ENCODE data around the gene VAMP5.

The VAMP5 gene

DNA sequence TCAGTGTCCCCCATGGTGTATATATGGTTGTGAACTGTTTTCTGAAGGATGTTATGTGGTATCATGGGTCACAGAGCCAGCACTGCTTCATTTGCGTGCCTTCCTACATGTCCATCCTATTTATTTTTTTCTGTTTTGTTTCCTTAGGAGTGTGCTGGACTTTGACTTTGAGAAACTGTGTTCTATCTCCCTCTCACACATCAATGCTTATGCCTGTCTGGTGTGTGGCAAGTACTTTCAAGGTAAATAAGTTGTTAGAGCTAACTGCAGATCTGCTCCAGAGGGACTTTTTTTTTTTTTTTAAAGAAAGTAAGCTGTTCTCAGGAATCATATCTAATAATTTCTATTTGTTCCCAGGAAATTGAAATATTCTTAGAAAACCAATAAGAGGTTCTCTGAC, 37.1 kb downstream of the VAMP5 start:
- peaks cover 83% of the 10 kb centered on the region for H3K36me3 ChIP-seq

DNA sequence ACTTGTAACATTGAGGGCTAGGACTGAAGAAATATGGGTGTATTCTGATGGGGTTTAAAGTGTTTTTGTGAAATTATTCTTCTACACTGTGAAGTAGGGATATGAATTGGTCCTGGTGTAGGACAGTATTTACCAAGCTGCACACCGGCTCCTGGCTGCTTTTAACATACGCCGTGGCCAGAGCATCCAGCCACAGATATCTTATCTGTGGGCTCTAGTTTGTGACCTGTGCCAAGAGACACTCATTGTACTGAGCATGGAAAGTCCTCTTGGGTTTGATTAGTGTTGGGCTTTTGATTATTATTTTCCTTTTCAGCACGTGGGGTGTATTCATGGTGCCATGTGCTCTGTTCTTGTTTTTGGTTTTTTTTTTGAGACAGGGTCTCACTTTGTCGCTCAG, 39.8 kb downstream of the VAMP5 start:
- H3K36me3 ChIP-seq: peaks cover 89% of the 10 kb centered on the region
- no peak overlapping the region for H3K27ac ChIP-seq
- no peak for DNase-seq
- H3K9me3 ChIP-seq (ENCODE audit: severe bottlenecking): no peaks in the 10 kb centered on the region
- no peaks in the 10 kb centered on the region for H3K27me3 ChIP-seq (ENCODE audit: insufficient read depth, low read depth, severe bottlenecking)
- H3K4me3 ChIP-seq (ENCODE audit: low read depth, low read length): no peak overlapping the region
- TF ChIP-seq, protein P1, sequence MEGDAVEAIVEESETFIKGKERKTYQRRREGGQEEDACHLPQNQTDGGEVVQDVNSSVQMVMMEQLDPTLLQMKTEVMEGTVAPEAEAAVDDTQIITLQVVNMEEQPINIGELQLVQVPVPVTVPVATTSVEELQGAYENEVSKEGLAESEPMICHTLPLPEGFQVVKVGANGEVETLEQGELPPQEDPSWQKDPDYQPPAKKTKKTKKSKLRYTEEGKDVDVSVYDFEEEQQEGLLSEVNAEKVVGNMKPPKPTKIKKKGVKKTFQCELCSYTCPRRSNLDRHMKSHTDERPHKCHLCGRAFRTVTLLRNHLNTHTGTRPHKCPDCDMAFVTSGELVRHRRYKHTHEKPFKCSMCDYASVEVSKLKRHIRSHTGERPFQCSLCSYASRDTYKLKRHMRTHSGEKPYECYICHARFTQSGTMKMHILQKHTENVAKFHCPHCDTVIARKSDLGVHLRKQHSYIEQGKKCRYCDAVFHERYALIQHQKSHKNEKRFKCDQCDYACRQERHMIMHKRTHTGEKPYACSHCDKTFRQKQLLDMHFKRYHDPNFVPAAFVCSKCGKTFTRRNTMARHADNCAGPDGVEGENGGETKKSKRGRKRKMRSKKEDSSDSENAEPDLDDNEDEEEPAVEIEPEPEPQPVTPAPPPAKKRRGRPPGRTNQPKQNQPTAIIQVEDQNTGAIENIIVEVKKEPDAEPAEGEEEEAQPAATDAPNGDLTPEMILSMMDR (IDR thresholded peaks at IDR 0.05; ENCODE audit: low read depth, low read length): no peak

More for the DNA sequence above, 37.1 kb downstream of the VAMP5 start:
- Histone ChIP-seq H3K27ac (no peak overlapping the region), H3K27me3 (ENCODE audit: insufficient read depth, low read depth, severe bottlenecking) (no peaks in the 10 kb centered on the region), H3K9me3 (ENCODE audit: severe bottlenecking) (no peaks in the 10 kb centered on the region), H3K4me3 (ENCODE audit: low read depth, low read length) (no peak overlapping the region)
- no peak for DNase-seq
- TF ChIP-seq, protein P1 (IDR thresholded peaks at IDR 0.05; ENCODE audit: low read depth, low read length): no peak

DNA sequence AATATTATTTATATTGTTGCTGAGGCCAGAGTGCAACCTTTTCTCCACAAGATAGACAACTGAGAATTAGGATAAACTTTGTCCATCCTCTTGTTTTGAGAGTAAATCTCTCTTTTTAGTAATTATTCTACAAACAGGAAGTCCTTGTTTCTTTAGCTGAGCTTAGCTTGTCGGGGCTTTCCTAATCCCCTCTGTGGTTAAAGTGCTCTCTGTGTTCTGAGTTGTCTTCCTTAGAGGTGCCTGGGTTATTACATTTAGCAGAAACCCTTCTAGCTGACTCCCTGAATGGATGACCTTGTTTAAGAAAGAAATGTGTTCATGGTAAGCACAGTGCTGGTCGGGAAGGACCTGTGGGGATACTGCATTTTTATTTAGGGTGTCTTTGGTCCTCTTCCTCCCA, 44.4 kb downstream of the VAMP5 start:
- no peak overlapping the region for H3K27ac ChIP-seq
- peaks cover 91% of the 10 kb centered on the region for H3K36me3 ChIP-seq
- DNase-seq: no peak
- H3K9me3 ChIP-seq (ENCODE audit: severe bottlenecking): no peaks in the 10 kb centered on the region
- H3K4me3 ChIP-seq (ENCODE audit: low read depth, low read length): no peak overlapping the region
- no peaks in the 10 kb centered on the region for H3K27me3 ChIP-seq (ENCODE audit: insufficient read depth, low read depth, severe bottlenecking)
- TF ChIP-seq, protein P1 (IDR thresholded peaks at IDR 0.05; ENCODE audit: low read depth, low read length): no peak

DNA sequence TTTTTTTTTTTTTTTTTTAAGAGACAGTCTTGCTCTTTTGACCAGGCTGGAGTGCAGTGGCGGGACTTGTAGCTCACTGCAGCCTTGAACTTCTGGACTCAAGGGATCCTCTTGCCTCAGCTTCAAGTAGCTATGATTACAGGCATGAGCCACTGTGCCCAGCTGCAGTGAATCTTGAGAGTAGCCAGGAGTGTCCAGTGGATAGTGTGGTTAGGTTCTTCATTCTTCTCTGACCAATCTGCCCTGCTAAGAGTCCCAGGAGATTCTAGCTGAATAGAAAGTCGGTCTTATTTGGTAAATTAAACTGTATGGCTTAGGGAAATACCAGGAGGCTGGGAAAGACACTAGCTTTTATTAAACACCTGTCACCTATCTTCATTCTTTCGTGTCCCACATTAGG, 47.1 kb downstream of the VAMP5 start:
- H3K4me3 ChIP-seq (ENCODE audit: low read depth, low read length): no peak overlapping the region
- TF ChIP-seq, protein P1 (IDR thresholded peaks at IDR 0.05; ENCODE audit: low read depth, low read length): no peak
- H3K27ac ChIP-seq: no peak overlapping the region
- no peaks in the 10 kb centered on the region for H3K9me3 ChIP-seq (ENCODE audit: severe bottlenecking)
- DNase-seq: no peak
- no peaks in the 10 kb centered on the region for H3K27me3 ChIP-seq (ENCODE audit: insufficient read depth, low read depth, severe bottlenecking)
- peaks cover 91% of the 10 kb centered on the region for H3K36me3 ChIP-seq

DNA sequence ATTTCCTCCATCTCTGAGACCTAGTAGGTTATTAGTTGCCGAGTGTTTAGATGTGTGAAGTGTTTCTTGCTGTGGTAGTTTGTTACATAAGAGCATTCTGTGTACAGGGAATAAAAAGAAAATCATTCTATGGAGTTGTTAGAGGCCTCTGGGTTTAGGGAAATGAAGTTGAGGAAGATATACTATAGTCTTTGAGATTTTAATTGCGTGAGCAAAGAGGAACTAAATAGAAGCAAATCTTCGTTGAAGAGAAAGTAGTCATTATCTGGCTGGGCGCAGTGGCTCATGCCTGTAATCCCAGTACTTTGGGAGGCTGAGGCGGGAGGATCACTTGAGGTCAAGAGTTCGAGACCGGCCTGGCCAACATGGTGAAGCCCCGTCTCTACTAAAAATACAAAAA, 50.8 kb downstream of the VAMP5 start:
- Histone ChIP-seq H3K4me3 (ENCODE audit: low read depth, low read length) (no peak overlapping the region), H3K9me3 (ENCODE audit: severe bottlenecking) (no peaks in the 10 kb centered on the region), H3K27ac (no peak overlapping the region), H3K36me3 (peaks cover 97% of the 10 kb centered on the region), H3K27me3 (ENCODE audit: insufficient read depth, low read depth, severe bottlenecking) (no peaks in the 10 kb centered on the region)
- no peak for DNase-seq
- TF ChIP-seq, protein P1 (IDR thresholded peaks at IDR 0.05; ENCODE audit: low read depth, low read length): no peak

DNA sequence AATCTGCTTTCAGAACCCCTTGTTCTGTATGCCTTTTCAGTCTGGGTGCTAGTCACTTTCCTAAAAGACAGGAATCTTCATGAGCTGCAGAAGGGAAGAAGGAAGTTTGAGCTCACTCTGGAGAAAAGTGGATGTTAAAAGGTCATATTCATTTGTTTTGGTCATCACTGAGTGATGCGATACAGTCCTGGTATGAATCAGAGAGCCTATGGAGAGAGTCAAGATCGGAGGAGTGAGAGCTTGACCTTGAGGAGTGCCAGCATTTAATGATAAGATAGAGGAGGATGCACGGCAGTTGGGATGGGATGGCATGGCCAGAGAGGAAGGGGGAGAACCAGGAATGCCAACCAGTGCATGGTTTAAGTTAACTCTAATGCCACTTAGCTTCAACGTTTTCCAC, 51.4 kb downstream of the VAMP5 start:
- Histone ChIP-seq H3K27me3 (ENCODE audit: insufficient read depth, low read depth, severe bottlenecking) (no peaks in the 10 kb centered on the region), H3K9me3 (ENCODE audit: severe bottlenecking) (no peaks in the 10 kb centered on the region), H3K27ac (no peak overlapping the region), H3K4me3 (ENCODE audit: low read depth, low read length) (no peak overlapping the region), H3K36me3 (peaks cover 97% of the 10 kb centered on the region)
- DNase-seq: no peak
- TF ChIP-seq, protein P1 (IDR thresholded peaks at IDR 0.05; ENCODE audit: low read depth, low read length): no peak

All from WERI-Rb-1 (cell line).